HepG2 (cell line): ENCODE data around the gene TMEM219. TPM values are rescaled to one million over a fixed set of nuclear protein-coding genes. Genes with fewer than 3 reads are reported as not detected.
A peak's percentile ranks its signal among the peaks of the same experiment; 100 is the strongest.

Experiments
- GLMP ChIP-seq: sonication (generic); formaldehyde crosslinking; IDR thresholded peaks from 2 replicates; pipeline ENCODE4 v1.9.0; 2021; ENCODE audit warnings: missing genetic modification reagents, mild to moderate bottlenecking, borderline replicate concordance
- JARID2 ChIP-seq: sonication (generic); formaldehyde crosslinking; IDR thresholded peaks from 2 replicates; pipeline ENCODE4 v1.8.1; 2023; ENCODE audit warnings: missing genetic modification reagents, inconsistent platforms; ENCODE audit not compliant: insufficient replicate concordance
- KDM6A ChIP-seq: IDR thresholded peaks from 2 replicates; pipeline ENCODE4 v1.6.1; 2016; ENCODE audit warnings: low read depth
- MAX ChIP-seq: IDR thresholded peaks from 2 replicates; pipeline ENCODE4 v1.6.1; 2012; ENCODE audit warnings: inconsistent platforms
- TAF15 ChIP-seq: fragments of 200-400 bp; formaldehyde crosslinking; IDR thresholded peaks from one replicate; pipeline ENCODE4 v1.6.1; 2018; ENCODE audit warnings: mild to moderate bottlenecking, low read depth, low read length; ENCODE audit not compliant: poor library complexity, severe bottlenecking
- ZBTB40 ChIP-seq, 2 experiments: fragments of 450-650 bp in 1 of 2; sonication (generic) in 1 of 2; formaldehyde crosslinking in 1 of 2; IDR thresholded peaks; 2 replicates each; pipeline versions ENCODE4 v1.6.1 to v1.8.0; 2016 to 2022; ENCODE audit warnings: antibody characterized with exemption in 1 of 2, mild to moderate bottlenecking in 1 of 2, missing genetic modification reagents in 1 of 2
- ZFP36L1 ChIP-seq: sonication (generic); formaldehyde crosslinking; IDR thresholded peaks from 2 replicates; pipeline ENCODE4 v1.8.0; 2022; ENCODE audit warnings: mild to moderate bottlenecking, missing genetic modification reagents, moderate library complexity
- ZFYVE20 ChIP-seq: sonication (generic); formaldehyde crosslinking; IDR thresholded peaks from 2 replicates; pipeline ENCODE4 v1.8.0; 2023; ENCODE audit warnings: low read depth, mild to moderate bottlenecking, moderate library complexity, missing genetic modification reagents, borderline replicate concordance
- ZNF431 ChIP-seq: sonication (generic); formaldehyde crosslinking; IDR thresholded peaks from 2 replicates; pipeline ENCODE4 v1.9.0; 2022; ENCODE audit warnings: missing genetic modification reagents, low read depth, mild to moderate bottlenecking, borderline replicate concordance
- ZNF530 ChIP-seq: sonication (generic); formaldehyde crosslinking; IDR thresholded peaks from 2 replicates; pipeline ENCODE4 v1.5.0; 2020; ENCODE audit warnings: low read depth, mild to moderate bottlenecking, missing genetic modification reagents
- ZNF550 ChIP-seq: sonication (generic); formaldehyde crosslinking; IDR thresholded peaks from 2 replicates; pipeline ENCODE4 v1.4.0; 2020; ENCODE audit warnings: mild to moderate bottlenecking, missing genetic modification reagents, borderline replicate concordance
- ZNF672 ChIP-seq: sonication (generic); formaldehyde crosslinking; IDR thresholded peaks from 2 replicates; pipeline ENCODE4 v1.8.1; 2022; ENCODE audit warnings: missing genetic modification reagents
- ZNF749 ChIP-seq: sonication (generic); formaldehyde crosslinking; IDR thresholded peaks from 2 replicates; pipeline ENCODE4 v1.8.0; 2022; ENCODE audit warnings: mild to moderate bottlenecking, missing genetic modification reagents, moderate library complexity, borderline replicate concordance
- ZSCAN22 ChIP-seq: sonication (generic); formaldehyde crosslinking; IDR thresholded peaks from 2 replicates; pipeline ENCODE4 v1.4.0; 2020; ENCODE audit warnings: mild to moderate bottlenecking, missing genetic modification reagents
- ZSCAN31 ChIP-seq: sonication (generic); formaldehyde crosslinking; IDR thresholded peaks from 2 replicates; pipeline ENCODE4 v1.5.0; 2020; ENCODE audit warnings: low read depth, mild to moderate bottlenecking, missing genetic modification reagents
- polyA plus RNA-seq, 8 experiments: library from polyadenylated mRNA; depleted of rRNA in 3 of 8; stranded (reverse) in 7 of 8; unstranded in 1 of 8; fragments of >200 nt; fragmentation: Illumina TruSeq in 4 of 8; extraction: Trizol in 4 of 8; gene quantifications; 2 replicates each; pipeline versions ENCODE4 v1.2.1 to v1.2.3, GENCODE V29; 2011 to 2016; ENCODE audit warnings: low read depth in 4 of 8, missing spikeins in 1 of 8, mixed read lengths in 1 of 8; ENCODE audit not compliant: insufficient read depth in 1 of 8
- total RNA-seq, 5 experiments: library from RNA; depleted of rRNA; stranded (reverse); fragments of >200 nt; fragmentation: Illumina TruSeq; extraction: Trizol; gene quantifications; 2 replicates each; pipeline ENCODE4 v1.2.3, GENCODE V29; 2016; ENCODE audit warnings: low read depth in 1 of 5
- TF ChIP-seq, protein P1 (sequence below): sonication (generic); formaldehyde crosslinking; IDR thresholded peaks from 2 replicates; pipeline ENCODE4 v1.5.0; 2020; ENCODE audit warnings: missing genetic modification reagents

TMEM219 gene
- total and polyA plus RNA-seq, 2 of the 13 experiments (the other 11 are each of a cell fraction or from before 2014, with no cell fraction given): 105 to 115 TPM

GRCh38 chr16:29925781-29926710 is 35.8 kb upstream of the TMEM219 start, which contains the start of gene KCTD13 (continued):
- TF ChIP-seq ZBTB40 (IDR thresholded peaks at IDR 0.05) (no peak), ZBTB40 (CRISPR knock-in tag; IDR thresholded peaks at IDR 0.05) (peak; percentile 75; the same call in 1 of the 2 replicates), ZNF672 (0 out of 2 replicates have a peak, but pooled peaks have one; percentile 20), ZSCAN31 (CRISPR knock-in tag) (peak; percentile 97), ZFYVE20 (CRISPR knock-in tag) (no peak), ZNF530 (CRISPR knock-in tag) (no peak), ZNF749 (peak; percentile 73), MAX (peak; percentile 88), JARID2 (CRISPR knock-in tag) (no peak), GLMP (CRISPR knock-in tag) (no peak), TAF15 (no peak), ZNF431 (CRISPR knock-in tag) (peak; percentile 54; the same call in 1 of the 2 replicates), ZSCAN22 (CRISPR knock-in tag) (no peak; the same call in 1 of the 2 replicates), KDM6A (CRISPR knock-in tag) (0 out of 2 replicates have a peak, but pooled peaks have one; percentile 26), ZFP36L1 (0 out of 2 replicates have a peak, but pooled peaks have one; percentile 72), ZNF550 (CRISPR knock-in tag) (no peak)
- TF ChIP-seq, protein P1, sequence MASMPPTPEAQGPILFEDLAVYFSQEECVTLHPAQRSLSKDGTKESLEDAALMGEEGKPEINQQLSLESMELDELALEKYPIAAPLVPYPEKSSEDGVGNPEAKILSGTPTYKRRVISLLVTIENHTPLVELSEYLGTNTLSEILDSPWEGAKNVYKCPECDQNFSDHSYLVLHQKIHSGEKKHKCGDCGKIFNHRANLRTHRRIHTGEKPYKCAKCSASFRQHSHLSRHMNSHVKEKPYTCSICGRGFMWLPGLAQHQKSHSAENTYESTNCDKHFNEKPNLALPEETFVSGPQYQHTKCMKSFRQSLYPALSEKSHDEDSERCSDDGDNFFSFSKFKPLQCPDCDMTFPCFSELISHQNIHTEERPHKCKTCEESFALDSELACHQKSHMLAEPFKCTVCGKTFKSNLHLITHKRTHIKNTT (CRISPR knock-in tag): no peak
